Retinal pigment epithelial cell (primary cell): ENCODE results near the gene COX6B2.
"Not testable (repeated sequence)": the region's sequence is repeated elsewhere in the genome, so short reads cannot be mapped to it uniquely, and the experiment has no call there.

Experiments used
- DNase-seq: peaks from one replicate; pipeline ENCODE4 v3.0.0-alpha.2; 2010; ENCODE audit warnings: low read depth
- H3K4me3 ChIP-seq: 2 replicates; pipeline ENCODE4 v1.5.1; 2011; ENCODE audit warnings: mild to moderate bottlenecking, low read length, control low read depth, moderate library complexity
- CTCF ChIP-seq: conservative IDR thresholded peaks from 2 replicates; pipeline ENCODE4 v1.5.1; 2011; ENCODE audit warnings: low read depth, low read length, control low read depth, inconsistent platforms

Gene COX6B2

GRCh38 chr19:55333870-55334269 lies 20.6 kb downstream of the COX6B2 start:
- DNase-seq, result no peak
- no peak overlapping the region for H3K4me3 ChIP-seq
- no peak for TF ChIP-seq CTCF

- DNase-seq, H3K4me3 ChIP-seq: not testable (repeated sequence)
These were observed 24.7 kb downstream of the COX6B2 start for GRCh38 chr19:55329791-55330190.

GRCh38 chr19:55328774-55329318 lies 25.7 kb downstream of the COX6B2 start:
- DNase-seq, H3K4me3 ChIP-seq: not testable (repeated sequence)

- no peak for DNase-seq
- TF ChIP-seq CTCF, result no peak
- no peak within 1 kb of the TSS for H3K4me3 ChIP-seq
These were observed 29.3 kb downstream of the COX6B2 start, which contains the start of gene TMEM150B for GRCh38 chr19:55325172-55325571. TSS of gene TMEM150B (minus strand) at chr19:55325341. CDS start at chr19:55321036, 4,305 bp downstream.

- H3K4me3 ChIP-seq, result no peak overlapping the region
- DNase-seq, result no peak
These were observed 29.9 kb downstream of the COX6B2 start for GRCh38 chr19:55324662-55325061.

GRCh38 chr19:55322204-55322885 lies 32.2 kb downstream of the COX6B2 start:
- no peak for TF ChIP-seq CTCF
- DNase-seq, result no peak

More at GRCh38 chr19:55324662-55325061, 29.9 kb downstream of the COX6B2 start:
- TF ChIP-seq CTCF, result no peak

GRCh38 chr19:55321466-55322137 lies 32.9 kb downstream of the COX6B2 start:
- TF ChIP-seq CTCF, result no peak
- H3K4me3 ChIP-seq, result no peak overlapping the region
- DNase-seq, result no peak

More at GRCh38 chr19:55322204-55322885, 32.2 kb downstream of the COX6B2 start:
- no peak overlapping the region for H3K4me3 ChIP-seq
